Activated CD8-positive, alpha-beta memory T cell treated with anti-CD3 and anti-CD28 coated beads, Interleukin-2, amount 50 U/mL, for 1 hour (primary cell): ENCODE results near the gene MIAT.
"Not testable (repeated sequence)": the region's sequence is repeated elsewhere in the genome, so short reads cannot be mapped to it uniquely, and the experiment has no call there.

Source experiments
- DNase-seq: peaks from one replicate; pipeline ENCODE4 v3.0.0-alpha.2; 2020; ENCODE audit errors: extremely low read depth

Gene MIAT

DNA sequence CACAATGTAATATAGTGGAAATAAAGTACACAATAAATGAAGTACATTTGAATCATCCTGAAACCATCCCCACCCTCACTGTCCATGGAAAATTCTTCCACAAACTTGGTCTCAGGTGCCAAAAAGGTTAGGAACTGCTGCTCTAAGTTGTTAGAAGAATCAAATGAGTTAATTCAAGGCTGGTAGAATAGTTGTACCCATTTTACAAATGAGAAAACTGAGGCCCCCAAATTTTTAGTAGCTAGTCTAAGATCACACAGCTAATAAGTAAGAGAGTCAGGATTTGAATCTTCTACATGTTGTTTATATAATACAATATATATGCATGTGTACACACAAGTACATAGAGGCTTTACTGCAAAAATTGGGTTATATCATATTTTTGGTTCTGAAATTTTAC is 43.1 kb downstream of the MIAT start:
- no peak for DNase-seq

DNA sequence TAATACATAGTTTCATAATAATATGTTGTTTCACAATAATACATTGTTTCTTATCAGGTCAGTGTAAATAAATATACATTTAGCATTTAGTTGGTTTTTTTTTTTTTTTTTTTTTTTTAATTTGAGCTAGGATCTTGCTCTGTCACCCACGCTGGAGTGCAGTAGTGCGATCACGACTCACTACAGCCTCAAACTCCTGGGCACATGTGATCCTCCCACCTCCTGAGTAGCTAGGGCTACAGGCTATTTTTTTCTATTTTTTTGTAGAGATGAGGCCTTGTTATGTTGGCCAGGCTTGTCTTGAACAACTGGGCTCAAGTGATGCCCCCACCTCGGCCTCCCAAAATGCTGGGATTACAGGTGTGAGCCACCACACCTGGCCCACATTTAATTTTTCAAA is 43.5 kb downstream of the MIAT start:
- DNase-seq: no peak

DNA sequence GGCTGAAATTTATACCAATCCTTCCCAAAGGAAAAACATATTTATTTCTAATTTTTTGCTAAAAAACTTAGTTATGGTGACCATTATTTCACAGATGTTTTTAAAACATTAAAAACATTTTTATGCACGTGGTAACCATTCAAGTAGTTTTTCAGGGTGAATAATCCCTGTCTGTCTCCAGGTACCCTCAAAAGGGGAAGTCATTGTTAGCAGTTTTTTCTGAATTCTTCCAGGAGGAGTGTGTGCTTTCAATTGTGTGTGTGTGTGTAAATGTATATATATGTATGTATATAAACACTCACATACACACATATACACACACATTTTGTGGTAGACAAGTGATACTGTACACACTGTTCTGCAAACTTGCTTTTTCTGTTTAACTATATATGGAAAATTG is 43.9 kb downstream of the MIAT start:
- no peak for DNase-seq

DNA sequence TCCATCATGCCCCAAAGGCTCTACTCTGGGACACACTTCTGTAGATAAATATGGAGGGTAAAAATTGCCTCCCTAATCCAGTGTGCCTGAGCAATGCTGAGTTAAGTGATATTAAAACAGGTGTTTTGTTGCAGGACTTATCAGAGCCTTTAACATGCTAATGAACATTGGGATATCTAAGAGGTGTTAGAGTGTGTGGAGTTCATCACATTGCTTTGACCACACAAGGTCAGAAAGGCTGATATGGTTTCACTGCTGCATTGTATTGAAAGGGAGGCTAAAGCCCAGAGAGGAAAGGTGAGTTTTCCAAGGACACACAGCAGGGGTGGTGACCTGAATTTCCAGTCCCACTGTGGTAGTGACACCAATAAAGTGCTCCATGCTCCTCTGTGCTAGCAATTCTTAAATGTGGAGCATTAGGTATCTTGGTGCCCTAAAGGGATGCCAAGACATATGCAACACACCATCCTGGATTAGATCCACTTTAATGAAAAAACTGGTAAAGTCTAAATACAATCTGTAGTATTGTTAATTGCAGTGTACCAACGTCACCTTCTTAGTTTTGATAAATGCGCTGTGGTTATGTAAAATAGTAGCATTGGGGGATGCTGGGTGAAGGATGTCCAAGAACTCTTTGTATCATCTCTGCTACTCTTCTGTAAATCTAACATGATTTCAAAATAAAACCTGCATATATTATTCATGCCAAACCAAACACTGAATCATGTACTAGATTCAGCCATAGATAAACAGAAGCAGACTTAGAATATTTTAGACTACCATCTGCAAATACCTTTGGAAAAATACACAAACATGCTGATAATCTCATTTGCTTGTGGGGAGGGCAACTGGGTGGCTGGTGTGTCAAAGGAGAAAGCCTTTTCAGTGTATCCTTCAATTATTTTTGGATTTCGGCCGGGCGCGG is 45.8 kb downstream of the MIAT start:
- DNase-seq: no peak

DNA sequence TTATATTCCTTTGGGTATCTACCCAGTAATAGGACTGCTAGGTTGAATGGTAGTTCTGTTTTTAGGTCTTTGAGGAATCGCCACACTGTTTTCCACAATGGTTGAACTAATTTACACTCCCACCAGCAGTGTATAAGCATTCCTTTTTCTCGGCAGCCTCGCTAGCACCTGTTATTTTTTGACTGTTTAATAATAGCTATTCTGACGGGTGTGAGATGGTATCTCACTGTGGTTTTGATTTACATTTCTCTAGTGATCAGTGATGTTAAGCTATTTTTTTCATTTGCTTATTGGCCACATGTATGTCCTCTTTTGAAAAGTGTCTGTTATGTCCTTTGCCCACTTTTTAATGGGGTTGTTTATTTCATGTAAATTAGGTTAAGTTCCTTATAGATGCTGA is 48.0 kb downstream of the MIAT start:
- DNase-seq: not testable (repeated sequence)

DNA sequence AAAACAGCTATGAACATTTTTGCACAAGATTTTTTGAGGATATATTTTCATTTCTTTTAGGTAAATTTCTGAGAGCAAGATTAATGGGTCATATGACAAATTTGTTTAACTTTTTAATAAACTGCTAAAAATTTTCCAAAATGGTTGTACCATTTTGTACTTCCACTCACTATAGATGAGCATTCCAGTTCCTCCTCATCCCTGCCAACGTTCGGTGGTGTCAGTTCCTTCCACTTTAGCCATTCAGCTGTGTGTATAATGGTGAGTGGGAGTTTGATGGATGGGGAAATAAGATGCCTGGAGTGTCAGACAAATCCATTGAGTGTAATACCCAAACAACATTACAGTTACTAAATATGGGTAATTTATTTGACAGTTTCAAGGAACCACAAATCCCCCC is 49.7 kb downstream of the MIAT start:
- no peak for DNase-seq

DNA sequence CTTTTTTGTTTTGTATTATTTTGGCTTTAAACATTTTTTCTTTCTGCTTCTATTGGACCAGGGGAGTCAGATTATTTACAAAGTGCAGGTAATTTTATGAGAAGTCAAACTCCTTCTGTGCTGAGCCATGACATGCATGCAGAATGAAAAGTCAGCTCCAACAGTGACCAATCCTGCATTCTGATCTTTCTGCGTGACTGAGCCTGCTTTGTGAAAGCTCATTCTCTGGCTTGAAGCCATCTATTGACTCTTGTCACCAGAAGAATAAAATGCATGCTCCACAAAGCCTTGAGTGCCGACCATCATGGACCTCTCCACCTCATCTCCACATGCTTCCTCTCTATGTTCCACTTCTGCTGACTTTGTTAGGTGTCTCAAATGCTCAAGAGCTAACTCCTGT is 50.2 kb downstream of the MIAT start:
- DNase-seq: no peak

DNA sequence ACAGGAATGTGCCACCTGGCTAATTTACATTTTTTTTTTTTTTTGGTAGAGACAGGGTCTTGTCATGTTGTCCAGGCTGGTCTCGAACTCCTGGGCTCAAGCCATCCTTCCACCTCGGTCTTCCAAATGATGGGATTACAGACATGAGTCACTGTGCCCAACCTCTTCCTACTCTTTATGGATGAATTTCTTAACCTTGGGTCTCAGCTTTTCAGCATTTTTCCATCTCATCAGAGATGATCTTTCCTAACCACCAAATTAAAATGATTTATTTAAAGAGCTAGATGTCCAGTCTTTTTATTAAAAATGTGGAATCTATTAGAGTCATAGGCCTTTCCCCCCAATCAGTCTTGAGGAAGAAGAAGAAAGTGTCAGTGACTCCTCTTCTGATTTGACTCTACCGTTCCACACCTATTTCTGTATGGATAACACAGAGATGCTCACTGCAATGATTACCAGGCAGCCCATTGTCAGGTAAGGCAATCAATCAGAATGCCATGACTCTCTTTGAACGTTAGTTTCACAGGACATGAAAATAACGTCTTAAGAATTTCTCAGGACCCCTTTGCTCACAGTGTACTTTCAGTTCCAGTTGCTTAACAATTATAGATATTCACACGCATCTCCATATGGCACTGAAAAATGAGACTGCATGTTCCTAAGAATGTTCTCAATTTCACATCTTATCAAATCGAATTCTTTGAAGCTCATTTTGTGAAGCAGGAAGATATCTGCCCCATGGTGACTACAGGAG is 51.0 kb downstream of the MIAT start:
- no peak for DNase-seq

DNA sequence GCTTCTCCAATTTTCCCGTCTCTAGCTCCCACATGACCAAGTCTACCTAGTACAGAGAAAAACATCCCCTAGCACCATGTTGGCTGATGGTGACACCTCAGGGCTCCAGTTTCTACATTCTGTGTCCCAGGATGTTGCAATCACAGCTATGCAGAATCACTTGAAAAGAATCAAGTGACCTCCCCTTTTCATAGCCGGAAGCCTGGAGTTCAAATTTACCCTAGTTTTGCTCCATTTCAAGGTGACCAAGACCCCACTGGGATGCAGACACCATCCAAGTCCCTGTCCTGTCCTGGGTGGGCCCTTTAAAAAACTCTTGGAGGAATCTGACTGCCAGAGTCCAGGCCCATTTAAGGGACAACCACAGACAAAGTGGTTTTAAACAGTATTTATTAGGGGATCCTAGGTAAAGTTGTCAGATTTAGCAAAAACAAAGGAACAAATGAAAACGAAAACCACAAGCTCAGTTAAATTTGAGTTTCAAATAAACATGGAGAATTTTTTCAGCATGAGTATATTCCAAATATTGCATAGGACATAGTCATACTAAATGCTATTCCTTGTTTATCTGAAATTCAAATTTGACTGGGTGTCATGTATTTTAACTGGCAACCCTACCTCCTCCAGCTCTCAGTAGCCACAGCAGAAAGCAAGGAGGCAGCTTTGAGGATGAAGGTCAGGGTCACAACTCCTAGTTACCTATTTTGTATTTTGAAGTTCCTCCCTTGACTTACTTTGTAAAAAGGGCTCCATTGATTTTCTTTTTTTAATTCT is 52.4 kb downstream of the MIAT start:
- no peak for DNase-seq

DNA sequence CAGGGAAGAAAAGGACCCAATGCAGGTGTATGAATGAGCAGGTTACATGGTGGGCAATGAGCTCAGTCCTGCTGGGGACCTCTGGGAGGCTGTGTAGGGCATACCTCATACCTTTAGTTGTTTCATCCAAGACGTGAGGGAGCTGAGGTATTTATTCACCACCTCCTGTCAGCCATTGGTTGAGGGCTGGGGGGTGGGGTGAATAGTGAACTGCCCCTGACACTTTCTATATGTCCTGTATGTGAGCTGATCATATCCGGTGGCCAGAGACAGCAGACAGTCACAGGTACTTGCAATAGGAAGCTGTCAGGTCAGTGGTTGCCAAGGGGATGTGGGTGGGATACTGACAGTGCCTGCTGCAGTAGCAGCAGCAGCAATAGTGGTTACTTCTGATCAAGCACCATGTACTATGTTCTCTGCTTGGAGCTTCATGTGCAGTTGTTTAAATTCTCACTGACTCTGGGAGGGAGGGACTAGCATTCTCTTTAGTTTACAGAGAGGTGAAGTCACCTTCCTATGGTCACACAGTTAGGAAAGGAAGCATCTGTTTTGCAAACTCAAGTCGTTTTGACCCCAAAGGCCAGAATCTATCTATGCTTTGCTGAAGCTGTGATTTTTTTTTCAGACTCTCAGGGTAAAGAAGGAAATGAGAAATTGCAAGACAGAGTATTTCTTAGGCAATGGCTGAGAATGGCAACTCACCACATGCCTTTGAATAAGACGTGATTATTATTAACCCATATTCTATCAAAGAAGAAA is 54.0 kb downstream of the MIAT start:
- DNase-seq: no peak

DNA sequence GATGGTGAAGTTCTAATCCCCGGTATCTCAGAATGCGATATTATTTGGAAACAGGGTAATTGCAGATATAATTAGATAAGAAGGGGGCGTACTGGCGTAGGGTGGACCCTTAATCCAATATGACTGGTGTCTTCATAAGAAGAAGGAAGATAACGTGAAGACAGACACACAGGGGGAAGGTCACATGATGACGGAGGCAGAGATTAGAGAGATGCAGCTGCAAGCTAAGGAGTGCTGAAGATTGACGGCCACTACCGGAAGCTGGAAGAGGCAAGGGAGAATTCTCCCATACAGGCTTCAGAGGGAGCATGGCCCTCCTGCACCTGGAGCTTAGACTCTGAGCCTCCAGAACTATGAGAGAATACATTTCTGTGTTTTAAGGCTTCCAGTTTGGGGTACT is 54.8 kb downstream of the MIAT start:
- no peak for DNase-seq

DNA sequence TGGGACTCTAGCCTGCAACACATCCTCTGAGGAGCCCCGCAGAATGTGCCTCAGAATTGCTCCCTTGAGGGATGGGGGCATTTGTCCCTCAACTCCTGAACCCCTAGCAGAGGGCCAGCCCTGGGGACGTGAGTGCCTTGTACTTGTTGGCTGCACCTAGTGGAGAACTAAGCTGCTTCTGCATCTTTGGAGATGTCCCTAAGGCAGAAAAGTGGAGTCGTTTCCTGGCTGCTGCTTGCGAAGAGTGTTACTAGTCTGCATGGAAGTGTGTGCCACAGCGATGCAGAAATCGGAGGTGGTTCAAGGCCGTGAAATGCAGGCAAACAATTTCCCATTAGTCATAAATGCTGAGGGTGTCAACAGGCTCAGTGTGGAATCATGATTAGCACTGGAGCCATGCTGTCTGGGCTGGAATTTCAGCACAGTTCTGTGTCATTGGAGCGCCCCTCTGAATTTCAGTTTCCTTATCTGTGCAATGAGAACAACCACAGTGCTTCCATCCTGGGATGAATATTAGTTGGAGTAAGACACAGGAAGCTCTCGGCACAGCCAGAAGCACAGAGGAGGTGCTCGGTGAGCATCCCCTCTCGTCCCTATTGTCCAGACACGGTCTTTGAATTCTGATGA is 56.5 kb downstream of the MIAT start:
- DNase-seq: no peak

DNA sequence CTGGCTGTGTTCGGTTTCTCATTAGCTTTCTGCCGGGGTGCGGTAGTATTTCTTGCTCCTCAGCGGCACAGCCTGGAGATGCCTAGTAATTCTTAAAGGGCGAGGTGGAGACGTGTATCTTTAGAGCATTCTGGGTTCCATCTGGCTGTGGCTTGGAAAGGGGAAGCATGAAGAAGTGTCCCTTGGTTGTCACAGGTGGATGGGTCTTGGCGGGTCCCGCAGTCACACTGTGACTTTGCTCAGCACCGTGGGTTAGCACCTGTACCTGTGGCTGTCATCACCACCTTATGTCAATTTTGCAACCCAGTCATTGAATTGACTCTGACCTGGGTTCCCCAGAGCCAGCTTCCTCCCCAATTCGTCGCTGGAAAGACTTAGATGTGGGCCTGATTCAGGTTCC is 57.6 kb downstream of the MIAT start:
- no peak for DNase-seq

DNA sequence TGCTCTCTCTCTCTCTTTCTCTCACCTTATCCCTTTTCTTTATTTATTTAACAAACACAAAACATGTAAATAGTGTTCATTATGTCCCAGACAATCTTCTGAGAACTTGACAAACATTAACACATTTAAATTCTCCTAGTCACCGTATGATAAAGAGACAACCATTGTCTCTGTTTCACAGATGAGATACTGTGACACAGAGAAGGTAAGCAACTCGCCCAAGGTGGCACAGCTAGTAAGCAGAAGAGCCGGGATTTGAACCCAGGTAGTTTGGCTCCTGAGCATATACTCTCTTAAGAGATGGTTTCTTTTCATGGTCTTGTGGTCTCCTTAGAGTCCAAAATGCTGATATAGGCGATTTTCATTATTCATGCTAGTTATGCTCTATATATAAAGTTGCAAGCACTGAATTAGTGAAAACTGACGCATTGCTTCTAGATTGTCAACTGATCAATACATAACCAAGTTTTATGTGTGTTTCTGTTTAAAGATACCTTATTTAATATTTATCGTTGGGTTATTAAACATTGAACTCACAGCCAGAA is 58.1 kb downstream of the MIAT start:
- no peak for DNase-seq

DNA sequence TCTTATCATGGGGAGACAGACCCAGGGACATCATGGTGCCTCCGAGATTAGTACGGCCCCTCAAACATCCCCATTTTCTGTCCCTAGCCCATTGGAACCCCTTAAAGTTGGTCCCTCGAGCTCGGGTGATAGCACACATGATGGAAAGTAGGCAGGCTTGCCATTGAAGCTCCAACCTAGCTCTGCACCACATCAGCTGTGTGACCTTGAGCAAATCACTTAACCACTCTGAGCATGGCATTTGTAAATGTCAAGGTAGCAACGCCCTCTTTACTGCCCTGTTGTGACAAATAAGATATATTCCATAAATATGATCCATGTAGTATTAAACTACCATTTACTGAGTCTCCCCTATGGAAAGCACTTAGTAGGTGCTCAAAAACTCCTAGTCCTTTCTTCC is 61.1 kb downstream of the MIAT start:
- DNase-seq: no peak

DNA sequence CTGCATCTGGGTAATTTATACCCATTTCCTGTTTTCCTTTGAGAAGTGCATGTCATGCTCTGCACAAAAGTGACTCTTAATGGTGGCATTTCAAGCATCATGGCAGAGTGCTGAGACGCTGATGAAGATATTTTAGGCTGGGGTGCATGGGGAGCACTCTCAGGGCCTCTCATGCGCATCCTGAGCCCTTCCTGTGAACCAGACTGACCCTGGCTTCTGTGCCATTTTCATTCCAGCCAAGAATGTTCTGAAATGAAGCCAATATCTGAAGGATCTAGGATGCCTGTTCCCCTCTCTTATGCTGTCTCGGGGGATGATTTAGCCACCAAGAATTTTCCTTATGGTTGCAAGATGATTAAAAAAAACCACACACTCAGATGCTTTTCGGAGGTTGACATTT is 61.5 kb downstream of the MIAT start:
- no peak for DNase-seq

DNA sequence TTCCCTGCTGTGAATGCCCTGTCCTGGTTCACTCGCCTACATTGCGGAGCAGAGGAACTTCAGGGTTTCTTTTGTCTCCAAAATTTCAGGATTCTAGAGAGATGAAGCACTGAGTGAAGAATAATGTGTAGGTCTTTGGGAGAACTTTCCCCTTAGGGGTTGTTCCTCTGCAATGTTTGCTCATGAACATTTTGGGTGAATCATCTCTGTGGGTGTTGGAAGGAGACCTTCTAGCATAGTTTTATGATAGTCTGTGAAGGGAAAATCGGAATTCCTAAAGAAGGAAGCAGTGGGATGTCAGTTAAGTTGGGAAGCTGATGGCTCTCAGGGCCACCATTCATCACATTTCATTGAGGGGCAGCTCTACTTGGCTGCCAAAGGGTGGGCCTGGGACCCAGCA is 64.8 kb downstream of the MIAT start:
- DNase-seq: no peak

DNA sequence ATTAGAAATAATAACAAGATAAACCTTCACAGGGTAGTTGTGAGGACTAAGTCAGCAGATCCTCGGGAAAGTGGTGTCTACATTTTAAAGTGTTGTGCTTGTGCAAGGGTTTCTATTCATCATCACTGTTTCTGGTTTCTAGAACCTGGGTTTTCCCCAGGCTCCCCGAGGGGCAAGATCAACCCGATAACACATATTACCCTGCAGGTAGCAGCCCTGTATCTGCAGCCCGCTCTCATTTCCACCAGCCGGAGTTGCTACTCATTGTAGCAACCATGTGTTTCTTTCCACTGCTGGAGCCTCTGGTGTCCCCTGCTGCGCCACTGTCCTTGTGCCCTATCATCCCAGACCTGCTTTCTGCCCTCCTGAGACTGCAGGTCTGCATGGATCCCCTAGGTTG is 67.0 kb downstream of the MIAT start:
- DNase-seq: no peak

DNA sequence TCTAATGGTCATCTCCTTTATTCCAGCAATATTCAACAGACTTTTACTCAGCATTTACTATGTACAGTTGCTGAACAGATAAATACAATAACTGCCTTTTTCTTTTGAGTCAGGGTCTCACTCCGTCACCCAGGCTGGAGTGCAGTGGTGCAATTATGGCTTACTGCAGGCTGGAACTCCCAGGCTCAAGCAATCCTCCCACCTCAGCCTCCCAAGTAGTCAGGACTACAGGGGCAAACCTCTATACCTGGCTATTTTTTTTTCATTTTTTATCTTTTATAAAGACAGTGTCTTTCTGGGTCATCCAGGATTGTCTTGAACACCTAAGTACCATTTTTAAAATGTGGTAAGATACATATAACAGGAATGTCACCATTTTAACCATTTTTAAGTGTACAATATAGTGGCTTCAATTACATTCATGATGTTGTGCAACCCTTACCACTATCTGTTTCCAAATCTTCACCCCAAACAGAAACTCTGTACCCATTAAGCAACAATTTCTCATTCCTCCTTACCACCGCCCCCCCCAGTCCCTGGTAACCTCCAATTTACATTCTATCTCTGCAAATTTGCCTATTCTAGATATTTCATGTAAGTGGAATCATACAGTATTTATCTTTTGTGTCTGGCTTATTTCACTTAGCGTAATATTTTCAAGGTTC is 67.8 kb downstream of the MIAT start:
- no peak for DNase-seq
